T1000 (cell line): Measurements from ENCODE around the gene ARSH.
"Not testable (repeated sequence)": the region's sequence is repeated elsewhere in the genome, so short reads cannot be mapped to it uniquely, and the experiment has no call there.

Experiments
- DNase-seq: peaks from one replicate; lab custom pipeline; 2025; ENCODE audit warnings: mixed read lengths; lab: John Stamatoyannopoulos, UW

Gene ARSH

GRCh38 chrX:3006495-3006894, at the start of gene ARSH:
TSS of gene ARSH (plus strand) at chrX:3006546. CDS start at chrX:3006613, 67 bp downstream.
- DNase-seq: no peak

- DNase-seq: no peak
Measured at GRCh38 chrX:2958199-2958598, 48.1 kb upstream of the ARSH start.

- no peak for DNase-seq
Measured at GRCh38 chrX:2960861-2961515, 45.4 kb upstream of the ARSH start.

GRCh38 chrX:2962381-2962780, 44.0 kb upstream of the ARSH start:
- DNase-seq: no peak

GRCh38 chrX:2963449-2963848, 42.9 kb upstream of the ARSH start:
- not testable (repeated sequence) for DNase-seq

- not testable (repeated sequence) for DNase-seq
Measured at GRCh38 chrX:2963992-2964794, 42.2 kb upstream of the ARSH start.

- no peak for DNase-seq
Measured at GRCh38 chrX:2965965-2966364, 40.4 kb upstream of the ARSH start.

- DNase-seq: no peak
Measured at GRCh38 chrX:2967012-2967411, 39.3 kb upstream of the ARSH start.

- no peak for DNase-seq
Measured at GRCh38 chrX:2967584-2967983, 38.8 kb upstream of the ARSH start.

- peak; percentile 0 for DNase-seq
Measured at GRCh38 chrX:2967998-2968909, 38.1 kb upstream of the ARSH start.

- DNase-seq: no peak
Measured at GRCh38 chrX:2969021-2969420, 37.3 kb upstream of the ARSH start.

GRCh38 chrX:2972391-2972790, 34.0 kb upstream of the ARSH start:
- DNase-seq: no peak

GRCh38 chrX:2974961-2975360, 31.4 kb upstream of the ARSH start:
- no peak for DNase-seq

- not testable (repeated sequence) for DNase-seq
Measured at GRCh38 chrX:2978639-2979038, 27.7 kb upstream of the ARSH start.

- DNase-seq: no peak
Measured at GRCh38 chrX:2984342-2984741, 22.0 kb upstream of the ARSH start.

- DNase-seq: no peak
Measured at GRCh38 chrX:2989565-2989964, 16.8 kb upstream of the ARSH start.

GRCh38 chrX:3010532-3010931, 4.2 kb downstream of the ARSH start:
- DNase-seq: no peak

GRCh38 chrX:3017492-3017891, 11.1 kb downstream of the ARSH start:
- DNase-seq: no peak

- DNase-seq: no peak
Measured at GRCh38 chrX:3024176-3024575, 17.8 kb downstream of the ARSH start.

- no peak for DNase-seq
Measured at GRCh38 chrX:3026074-3026815, 19.9 kb downstream of the ARSH start.

- DNase-seq: no peak
Measured at GRCh38 chrX:3029129-3029528, 22.8 kb downstream of the ARSH start.

GRCh38 chrX:3037218-3037617, 30.9 kb downstream of the ARSH start:
- DNase-seq: no peak
